Fibroblast of mammary gland (primary cell): ENCODE measurements around the gene LMF2.

Source experiments
- DNase-seq: peaks from one replicate; pipeline ENCODE4 v3.0.0-alpha.2; 2010; ENCODE audit warnings: low read depth
- H3K4me3 ChIP-seq: 2 replicates; pipeline ENCODE4 v1.5.1; 2011; ENCODE audit warnings: low read depth, mild to moderate bottlenecking, low read length, moderate library complexity; ENCODE audit not compliant: control insufficient read depth
- TF ChIP-seq, protein P1 (sequence below): conservative IDR thresholded peaks from 2 replicates; pipeline ENCODE4 v1.5.1; 2011; ENCODE audit warnings: low read depth, low read length, inconsistent platforms; ENCODE audit not compliant: control insufficient read depth, insufficient read depth

Gene LMF2, protein sequence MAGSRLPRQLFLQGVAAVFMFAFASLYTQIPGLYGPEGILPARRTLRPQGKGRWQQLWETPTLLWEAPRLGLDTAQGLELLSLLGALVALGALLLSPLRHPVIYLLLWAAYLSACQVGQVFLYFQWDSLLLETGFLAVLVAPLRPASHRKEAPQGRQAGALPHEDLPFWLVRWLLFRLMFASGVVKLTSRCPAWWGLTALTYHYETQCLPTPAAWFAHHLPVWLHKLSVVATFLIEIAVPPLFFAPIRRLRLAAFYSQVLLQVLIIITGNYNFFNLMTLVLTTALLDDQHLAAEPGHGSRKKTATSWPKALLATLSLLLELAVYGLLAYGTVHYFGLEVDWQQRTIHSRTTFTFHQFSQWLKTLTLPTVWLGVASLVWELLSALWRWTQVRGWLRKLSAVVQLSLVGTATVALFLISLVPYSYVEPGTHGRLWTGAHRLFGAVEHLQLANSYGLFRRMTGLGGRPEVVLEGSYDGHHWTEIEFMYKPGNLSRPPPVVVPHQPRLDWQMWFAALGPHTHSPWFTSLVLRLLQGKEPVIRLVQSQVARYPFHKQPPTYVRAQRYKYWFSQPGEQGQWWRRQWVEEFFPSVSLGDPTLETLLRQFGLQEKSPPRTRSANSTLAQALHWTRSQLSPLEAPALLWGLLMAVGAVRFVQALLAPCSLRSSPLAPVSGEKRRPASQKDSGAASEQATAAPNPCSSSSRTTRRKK

DNA sequence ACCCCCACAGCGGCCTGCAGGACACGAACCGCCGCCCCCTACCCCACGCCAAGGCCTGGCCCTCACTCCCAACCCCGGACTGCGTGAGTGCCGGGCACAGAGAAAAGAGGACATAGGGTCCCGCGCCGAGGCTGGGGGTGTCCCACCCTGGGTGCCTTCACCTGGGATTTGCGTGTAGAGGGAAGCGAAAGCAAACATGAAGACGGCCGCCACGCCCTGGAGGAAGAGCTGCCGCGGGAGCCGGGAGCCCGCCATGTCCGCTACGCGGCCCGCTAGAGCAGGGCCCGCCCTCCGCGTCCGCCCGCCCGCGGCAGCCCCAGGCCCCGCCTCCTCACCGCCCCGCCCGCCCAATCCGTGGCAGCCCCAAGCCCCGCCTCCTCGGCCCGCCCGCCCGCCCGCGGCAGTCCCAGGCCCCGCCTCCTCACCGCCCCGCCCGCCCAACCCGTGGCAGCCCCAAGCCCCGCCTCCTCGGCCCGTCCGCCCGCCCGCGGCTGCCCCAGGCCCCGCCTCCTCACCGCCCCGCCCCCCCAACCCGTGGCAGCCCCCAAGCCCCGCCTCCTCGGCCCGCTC lies at the start of gene LMF2:
Gene LMF2, minus strand, starts transcription at position 282 of the 570 bp plus-strand sequence. Its CDS starts 27 bp downstream, at position 255.
- TF ChIP-seq, protein P1, sequence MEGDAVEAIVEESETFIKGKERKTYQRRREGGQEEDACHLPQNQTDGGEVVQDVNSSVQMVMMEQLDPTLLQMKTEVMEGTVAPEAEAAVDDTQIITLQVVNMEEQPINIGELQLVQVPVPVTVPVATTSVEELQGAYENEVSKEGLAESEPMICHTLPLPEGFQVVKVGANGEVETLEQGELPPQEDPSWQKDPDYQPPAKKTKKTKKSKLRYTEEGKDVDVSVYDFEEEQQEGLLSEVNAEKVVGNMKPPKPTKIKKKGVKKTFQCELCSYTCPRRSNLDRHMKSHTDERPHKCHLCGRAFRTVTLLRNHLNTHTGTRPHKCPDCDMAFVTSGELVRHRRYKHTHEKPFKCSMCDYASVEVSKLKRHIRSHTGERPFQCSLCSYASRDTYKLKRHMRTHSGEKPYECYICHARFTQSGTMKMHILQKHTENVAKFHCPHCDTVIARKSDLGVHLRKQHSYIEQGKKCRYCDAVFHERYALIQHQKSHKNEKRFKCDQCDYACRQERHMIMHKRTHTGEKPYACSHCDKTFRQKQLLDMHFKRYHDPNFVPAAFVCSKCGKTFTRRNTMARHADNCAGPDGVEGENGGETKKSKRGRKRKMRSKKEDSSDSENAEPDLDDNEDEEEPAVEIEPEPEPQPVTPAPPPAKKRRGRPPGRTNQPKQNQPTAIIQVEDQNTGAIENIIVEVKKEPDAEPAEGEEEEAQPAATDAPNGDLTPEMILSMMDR, result no peak
- peak within 1 kb of the TSS; percentile 95 for H3K4me3 ChIP-seq
- no peak for DNase-seq

DNA sequence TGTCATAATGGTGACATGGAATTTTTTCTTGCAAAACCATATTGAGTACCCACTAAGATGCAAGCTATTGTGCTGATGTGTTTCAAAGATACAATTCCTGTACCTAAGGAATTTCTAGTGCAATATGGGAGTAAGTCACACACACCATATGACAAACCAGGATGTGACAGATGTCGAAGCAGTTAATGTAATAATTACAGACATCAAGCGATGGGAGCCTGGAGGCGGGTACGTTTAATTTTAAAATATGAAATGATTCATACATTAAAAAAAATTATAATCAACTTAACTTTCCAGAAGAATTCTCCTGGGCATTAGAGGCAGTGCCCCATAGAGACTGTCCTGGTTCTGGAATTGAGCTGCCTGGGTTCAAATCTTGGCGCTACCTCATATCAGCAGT lies 49.2 kb upstream of the LMF2 start:
- DNase-seq, result no peak
- TF ChIP-seq, protein P1, result no peak
- no peak overlapping the region for H3K4me3 ChIP-seq

DNA sequence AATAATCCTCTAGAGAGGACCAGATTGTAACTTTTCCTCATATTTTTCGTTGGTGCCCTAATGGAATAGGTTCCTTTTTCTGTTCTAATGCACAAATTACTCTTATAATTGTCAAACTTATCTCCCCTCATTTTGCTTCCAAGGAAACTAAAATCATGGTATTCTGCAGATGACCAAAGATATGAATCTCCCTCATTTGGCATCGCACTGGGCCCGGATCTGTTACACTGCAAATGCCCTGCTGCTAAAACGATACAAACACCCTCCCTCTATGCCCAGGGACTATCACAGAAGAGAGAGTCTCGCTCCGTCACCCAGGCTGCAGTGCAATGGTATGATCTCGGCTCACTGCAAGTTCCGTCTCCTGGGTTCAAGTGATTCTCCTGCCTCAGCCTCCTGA lies 45.8 kb upstream of the LMF2 start:
- no peak for DNase-seq
- H3K4me3 ChIP-seq, result no peak overlapping the region
- TF ChIP-seq, protein P1, result no peak

DNA sequence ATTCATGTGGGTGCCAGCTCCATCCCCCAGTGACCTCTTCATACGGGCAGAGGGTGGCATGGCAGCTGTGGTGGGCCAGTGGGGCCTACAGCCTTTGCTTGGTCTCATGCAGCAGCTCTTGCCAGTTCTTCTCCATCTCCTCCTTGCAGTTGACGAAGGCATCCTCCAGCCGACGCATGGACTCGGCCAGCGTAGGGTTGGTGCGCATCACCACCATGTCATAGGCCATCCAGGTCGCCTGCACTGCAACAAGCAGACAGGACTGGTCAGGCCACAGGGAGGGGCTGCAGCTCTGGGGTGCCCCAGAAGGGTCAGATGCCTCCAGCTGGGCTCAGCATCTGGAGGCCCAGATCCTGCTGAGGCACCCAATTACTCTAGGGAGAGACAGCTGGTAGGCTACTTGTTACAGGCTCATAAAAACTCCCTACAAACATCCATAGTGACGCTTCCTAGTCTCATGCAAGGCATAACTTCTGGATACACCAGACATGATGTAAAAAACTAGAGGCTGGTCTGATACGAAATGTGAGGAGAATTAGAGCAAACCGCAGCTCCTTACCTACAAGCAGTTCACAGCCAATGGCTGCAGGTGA lies 43.8 kb upstream of the LMF2 start:
- TF ChIP-seq, protein P1, result no peak
- DNase-seq, result no peak
- no peak overlapping the region for H3K4me3 ChIP-seq

DNA sequence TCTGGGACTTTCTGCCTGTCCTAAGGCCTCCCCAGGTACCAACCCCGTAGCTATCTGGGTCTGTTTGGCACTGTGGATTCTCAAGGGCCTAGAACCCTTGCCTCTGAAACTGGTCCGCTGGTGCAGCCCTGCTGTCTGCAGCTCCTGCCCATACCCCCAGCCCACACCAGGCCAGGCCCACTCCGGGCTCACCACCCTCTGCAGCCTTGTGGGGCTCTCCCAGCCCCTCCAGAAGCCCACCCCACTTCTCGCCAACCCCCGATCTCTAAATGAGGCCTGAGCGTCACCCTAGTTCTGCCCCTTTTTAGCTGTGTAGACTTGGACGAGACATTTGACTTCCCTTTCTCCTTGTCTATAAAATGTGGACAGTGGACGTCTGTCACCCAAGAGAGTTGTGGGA lies 42.9 kb upstream of the LMF2 start:
- TF ChIP-seq, protein P1, result no peak
- no peak for DNase-seq
- no peak overlapping the region for H3K4me3 ChIP-seq

DNA sequence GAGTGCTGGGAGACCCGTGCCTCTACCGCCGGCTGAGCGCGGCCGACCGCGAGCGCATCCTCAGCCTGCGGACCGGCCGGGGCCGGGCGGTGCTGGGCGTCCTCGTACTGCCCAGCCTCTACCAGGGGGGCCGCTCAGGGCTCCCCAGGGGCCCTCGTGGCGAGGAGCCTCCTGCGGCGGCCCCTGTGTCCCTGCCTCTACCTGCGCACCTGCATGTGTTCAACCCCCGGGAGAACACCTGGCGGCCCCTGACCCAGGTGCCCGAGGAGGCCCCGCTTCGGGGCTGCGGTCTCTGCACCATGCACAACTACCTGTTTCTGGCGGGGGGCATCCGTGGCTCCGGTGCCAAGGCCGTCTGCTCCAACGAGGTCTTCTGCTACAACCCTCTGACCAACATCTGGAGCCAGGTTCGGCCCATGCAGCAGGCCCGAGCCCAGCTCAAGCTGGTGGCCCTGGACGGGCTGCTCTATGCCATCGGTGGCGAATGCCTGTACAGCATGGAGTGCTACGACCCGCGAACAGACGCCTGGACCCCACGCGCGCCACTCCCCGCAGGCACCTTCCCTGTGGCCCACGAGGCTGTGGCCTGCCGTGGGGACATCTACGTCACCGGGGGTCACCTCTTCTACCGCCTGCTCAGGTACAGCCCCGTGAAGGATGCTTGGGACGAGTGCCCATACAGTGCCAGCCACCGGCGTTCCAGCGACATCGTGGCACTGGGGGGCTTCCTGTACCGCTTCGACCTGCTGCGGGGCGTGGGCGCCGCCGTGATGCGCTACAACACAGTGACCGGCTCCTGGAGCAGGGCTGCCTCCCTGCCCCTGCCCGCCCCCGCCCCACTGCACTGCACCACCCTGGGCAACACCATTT lies 41.7 kb upstream of the LMF2 start:
- no peak overlapping the region for H3K4me3 ChIP-seq
- TF ChIP-seq, protein P1, result no peak
- no peak for DNase-seq
